GM18868 (cell line): ENCODE data around the gene HIGD1A.

Experiments
- ATAC-seq: cut with Tn5 transposase; IDR thresholded peaks from one replicate; pipeline ENCODE4 v1.9.1; 2021; ENCODE audit warnings: mild to moderate bottlenecking, moderate library complexity; ENCODE audit not compliant: unreplicated experiment

The HIGD1A gene

DNA sequence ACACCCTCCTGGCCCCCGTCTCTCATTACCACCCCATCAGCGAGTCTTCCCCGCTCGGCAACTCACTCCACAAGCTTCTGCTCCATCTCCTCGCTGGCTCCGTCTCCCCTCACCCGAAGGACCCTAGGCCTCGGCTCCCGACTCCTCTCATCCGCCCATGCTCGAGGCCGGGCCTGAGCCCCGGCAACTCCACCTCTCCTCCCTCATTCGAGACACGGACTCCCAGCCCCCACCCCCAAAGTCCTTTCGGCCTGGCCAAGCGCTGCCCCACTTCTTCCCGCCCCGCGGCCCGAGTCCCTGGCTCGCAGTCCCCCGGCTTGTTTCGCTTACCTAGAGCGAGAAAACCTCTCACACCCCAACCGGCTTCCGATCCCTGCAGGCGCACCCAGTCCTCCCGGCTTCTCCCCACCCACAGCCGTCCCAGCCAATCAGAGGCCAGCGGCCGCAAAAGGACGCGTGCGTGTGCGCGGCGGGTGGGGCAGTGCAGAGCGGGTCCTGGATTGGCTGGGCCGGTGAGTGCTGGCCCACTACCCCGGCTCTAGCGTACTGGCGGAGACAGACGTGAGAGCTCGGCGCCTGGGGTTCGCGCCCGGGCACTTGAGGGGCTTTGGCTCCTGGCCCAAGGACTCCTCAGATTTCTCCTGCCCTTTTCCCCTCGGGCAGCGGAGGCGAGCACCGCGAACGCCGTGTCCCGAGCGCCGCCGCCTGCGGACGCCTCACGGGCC, at the start of gene HIGD1A:
Gene HIGD1A (minus strand): TSS at position 385 of the 725 bp plus-strand sequence. CDS start 10,237 bp downstream, outside the sequence.
- ATAC-seq: peak; percentile 100

DNA sequence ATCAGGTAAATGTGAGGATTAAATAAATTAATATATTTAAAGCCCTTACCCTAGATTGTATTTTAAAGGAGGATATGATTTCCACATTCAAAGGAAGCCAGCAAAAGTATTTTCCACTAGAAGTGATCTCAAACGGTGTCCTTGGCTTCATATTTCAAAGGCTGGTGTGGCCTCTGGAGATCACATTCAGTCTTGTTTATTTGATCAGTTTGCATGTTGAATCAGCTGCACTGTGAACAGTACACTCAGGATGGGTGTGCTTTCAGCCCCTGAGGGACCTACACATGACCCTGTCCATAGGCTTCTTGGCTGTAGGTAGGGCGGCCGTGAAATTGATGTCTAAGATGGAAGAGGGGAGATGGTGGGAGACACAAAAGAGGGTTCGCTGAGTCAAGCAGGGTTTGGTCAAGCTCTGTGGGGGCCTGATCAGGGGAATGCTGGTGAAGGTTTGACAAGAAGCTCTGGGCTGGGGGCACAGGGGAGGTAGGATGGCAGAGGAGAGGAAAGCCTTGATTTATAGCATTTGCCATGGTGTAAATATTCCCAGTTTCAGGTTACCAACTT, 49.5 kb upstream of the HIGD1A start:
- ATAC-seq: no peak

DNA sequence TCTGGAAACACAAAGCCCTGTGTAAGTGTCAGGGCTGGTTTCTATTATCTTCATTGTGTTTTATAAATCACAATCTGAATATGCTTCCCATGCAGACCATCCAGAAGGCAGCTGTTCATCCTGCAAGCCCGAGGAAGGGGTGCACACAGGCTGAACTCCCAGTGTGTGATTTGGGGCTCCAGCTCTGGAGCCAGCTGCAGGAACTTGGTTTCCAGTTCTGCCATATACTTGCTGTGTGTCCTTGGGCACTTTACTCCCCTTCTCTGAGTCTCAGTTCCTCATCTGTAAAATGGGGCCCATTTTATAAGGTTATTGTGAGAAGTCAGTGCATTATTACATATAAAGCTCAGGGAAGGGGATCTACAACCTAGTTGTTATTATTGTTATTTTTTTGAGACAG, 48.8 kb upstream of the HIGD1A start:
- ATAC-seq: no peak

DNA sequence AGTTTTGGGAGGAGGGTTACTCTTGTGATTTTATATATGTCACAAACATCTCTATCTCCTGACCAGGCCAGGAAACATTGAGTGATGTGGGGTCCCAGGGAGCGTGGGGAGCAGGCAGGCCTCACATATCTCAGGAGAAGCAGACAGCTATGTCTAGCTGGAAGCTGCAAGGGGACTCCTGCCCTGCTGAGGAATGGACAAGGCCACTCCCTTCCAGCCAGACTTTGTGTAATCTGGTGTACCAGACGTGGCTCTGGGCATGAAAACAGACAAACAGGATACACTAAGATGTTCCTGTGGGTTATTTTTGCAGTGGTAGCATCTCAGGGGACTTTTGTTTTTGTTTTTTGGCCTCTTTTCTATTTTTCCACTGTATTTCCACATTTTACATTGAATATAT, 48.2 kb upstream of the HIGD1A start:
- no peak for ATAC-seq

DNA sequence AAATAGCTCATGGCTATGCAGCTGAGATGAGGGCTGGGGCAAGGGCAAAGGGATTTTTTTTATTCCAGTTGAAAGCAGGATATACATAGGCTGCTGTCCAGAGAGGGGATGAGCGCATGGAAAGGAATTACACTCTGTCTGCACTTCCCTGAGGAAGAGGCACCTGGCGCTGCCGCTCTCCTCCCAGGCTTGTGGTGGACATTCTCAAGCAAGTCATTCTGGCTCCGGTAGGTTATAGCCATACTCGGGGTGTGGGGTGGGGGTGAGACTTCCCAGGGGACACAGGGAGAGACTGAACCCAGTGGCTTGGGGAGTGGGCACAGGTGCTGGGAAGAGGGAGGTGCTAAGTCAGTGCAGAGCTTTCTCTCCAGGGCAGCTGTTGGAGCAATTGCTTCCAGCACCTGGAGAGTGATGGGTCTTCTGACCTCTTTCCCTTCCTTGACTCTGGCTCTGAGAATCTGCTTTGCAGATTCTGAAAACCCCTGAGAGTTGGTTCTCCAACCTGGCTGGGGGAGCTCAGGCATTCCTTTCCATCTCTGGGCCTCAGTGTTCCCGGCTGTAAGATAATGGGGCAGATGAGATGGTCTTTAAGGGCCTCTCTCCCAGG, 47.0 kb upstream of the HIGD1A start:
- no peak for ATAC-seq

DNA sequence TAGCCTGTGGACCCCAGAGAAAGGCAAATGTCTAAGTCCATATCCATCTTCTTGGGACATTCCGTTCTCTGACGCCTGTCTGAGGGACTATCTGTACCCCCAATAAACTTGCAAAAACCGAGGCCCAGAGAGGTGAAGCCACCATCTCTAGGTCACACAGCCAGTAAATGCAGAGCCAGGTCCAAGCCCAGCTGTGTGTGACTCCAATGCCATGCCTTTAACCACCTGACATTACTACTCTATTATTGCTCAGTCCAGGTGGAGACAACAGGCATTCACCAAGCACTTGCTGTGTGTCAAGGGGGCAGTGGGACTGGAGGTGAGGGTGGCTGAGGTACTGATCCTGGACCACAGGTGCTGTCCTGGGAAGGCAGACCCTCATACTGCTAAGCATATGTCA, 46.0 kb upstream of the HIGD1A start:
- ATAC-seq: no peak

DNA sequence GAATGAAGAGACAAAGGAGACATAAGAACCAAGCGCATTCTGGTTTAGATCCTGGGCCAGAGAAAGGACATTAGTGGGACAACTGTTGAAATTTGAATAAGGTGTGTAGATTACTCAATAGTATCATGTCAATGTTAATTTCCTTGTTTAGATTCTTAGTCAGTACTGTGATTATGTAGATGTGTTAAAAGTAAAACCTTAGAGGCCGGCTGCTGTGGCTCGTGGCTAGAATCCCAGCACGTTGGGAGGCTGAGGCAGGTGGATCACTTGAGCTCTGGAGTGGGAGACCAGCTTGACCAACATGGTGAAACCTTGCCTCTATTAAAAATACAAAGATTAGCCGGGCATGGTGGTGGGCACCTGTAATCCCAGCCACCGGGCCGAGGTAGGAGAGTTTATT, 44.7 kb upstream of the HIGD1A start:
- no peak for ATAC-seq

DNA sequence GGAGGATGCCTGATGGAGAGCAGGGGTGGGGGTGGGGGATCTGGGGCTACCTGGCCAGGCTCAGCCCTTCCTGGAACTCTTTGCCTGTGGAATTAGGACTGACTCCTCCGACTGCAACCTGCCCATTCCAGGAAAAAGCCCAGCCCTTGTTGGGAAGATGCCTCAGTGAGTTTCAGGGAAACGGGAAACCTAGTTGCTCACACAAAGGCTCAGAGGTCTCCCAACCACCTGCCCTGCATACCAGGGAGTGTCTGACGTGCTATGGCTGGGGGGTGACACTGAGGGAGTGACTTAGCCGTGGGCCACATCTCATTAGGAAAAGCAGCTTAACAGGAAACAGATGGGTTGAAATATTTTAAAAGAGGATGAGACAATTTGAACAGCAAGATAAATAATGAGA, 43.4 kb upstream of the HIGD1A start:
- ATAC-seq: no peak

DNA sequence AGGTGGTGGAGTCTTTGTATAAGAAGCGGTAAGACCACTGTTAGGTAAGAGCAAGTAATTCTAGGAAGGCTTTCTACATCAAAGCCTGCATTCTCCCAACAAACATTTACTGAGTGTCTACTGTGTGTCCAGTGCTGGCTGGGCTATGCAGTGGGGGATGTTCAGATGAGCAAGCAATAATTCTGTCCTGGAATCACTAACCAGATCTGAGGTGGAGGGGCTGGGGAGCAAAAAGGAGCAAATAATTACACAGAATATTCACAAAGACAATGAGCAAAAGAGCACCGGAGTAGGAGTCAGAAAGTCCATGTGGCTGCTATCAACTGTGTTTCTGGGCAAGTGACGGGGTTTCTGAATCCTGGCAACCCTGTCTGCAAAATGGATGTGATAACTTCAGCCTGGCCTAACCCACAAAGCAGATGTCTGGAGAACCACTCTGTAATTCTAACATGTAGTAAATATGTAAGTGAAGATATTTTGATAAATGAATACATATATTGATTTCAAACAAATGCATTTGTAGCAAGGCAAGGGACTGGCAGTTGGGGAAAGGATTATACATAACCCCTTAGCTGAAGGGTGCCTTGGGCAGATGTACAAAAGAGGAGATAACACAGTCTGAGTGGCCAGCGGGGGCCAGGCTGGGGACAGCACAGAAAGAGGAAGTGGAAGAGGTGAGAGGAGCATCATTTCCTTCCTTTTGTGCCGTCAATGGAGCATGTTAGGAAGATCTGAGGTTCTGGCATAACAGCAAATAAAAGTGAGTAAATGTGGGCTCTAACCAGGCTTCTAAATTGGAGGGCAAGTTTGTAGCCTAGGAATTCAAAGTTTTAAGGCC, 42.6 kb upstream of the HIGD1A start:
- peak; percentile 68 for ATAC-seq

DNA sequence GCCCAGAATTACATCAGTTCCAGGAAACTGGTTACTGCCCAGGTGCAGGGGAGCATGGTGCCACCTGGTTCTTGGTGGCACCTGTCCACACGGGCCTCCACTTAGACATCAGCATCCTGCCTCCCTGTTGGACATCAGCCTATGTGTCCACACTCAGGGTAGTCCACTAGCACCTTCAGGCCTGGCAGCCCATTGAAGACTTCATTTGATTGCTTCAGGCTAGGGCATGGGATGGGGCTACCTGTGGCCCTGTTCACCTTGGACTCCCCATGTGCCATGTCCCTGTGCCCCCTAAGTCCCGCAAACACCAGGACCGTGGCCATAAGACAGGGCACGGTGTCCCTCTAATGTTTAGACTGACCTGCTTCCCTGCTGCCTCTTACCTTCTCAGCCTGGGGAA, 40.5 kb upstream of the HIGD1A start:
- ATAC-seq: no peak

DNA sequence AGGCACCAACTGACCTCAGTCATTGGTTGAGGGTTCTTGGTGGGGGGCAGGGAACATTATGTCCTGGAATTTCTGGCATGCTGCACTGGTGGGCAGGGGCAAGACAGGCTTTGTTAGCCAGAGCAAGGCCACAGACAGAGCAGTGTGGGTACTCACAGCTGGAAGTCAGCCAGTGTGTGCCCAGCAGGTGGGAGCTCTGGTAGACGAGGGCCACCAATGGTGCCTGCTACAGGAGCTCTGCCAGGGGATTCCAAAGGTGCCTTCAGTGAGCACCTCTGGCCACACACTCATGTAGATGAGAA, 40.1 kb upstream of the HIGD1A start:
- ATAC-seq: no peak

DNA sequence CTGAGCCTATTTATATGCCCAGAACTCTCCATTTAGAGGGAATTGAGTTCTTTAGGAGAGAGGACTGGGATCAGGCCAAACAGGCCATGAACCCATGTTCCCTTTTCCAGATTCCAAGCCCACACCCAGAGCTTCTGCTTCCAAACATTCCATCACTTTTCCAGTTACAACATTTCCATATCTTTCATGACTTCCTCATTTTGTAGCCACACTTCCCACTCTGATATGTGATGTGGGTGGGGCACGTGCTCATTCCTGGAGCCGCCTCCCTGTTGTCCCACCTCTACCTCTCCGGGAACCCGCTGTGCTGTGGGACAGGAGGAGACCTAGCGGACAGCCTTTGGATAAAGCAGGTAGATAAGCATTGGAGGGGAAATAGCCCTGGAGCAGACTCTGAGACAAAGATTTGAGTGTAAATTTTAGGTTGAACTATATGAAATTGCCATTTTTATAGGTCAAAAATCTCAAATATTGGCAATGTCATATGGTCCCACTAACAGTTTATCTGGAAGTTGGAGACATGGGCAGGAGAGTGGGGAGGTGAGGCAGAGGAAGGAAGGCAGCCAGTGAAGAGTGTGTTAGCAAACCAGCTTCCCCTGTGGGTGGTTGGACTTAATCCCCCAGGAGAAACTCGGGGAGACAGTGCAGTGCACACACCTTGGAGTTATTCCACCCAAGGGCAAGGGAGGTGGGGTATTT, 39.6 kb upstream of the HIGD1A start:
- ATAC-seq: no peak

DNA sequence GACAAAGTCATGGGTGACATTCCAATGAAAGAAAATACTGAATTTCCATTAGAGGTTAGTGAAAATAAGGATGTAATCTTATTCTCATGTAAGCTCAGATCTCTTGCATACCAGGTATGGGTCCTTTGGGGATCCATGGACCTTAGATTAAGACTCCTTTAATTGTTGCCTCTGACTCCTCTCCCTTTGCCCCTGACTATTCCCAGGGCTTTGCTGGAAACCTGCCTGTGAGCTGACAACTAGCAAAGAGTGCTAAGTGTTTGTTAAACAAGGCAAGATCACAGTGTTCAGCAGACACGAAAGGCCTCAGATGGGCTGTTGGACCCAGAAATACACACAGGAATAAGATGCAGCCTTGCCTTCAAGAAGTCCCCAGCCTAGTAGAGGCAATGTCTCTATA, 37.0 kb upstream of the HIGD1A start:
- ATAC-seq: no peak

DNA sequence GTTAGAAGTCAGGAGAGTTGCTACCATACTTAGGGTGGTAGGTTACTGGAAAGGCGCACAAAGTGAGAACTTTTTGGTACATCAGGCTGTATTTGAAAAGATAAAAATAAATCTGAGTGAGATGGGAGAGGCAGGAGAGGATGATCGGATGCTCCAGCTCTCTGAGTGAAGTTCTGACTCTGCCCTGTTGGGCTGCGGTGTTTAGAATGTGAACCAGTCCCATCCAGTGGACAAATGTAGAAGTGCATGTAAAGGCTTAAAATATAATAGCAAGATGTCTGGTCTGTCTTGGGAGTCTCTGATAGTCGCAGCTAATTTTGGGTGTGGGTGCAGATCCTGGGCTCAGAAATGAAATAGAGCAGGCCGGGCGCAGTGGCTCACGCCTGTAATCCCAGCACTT, 35.3 kb upstream of the HIGD1A start:
- ATAC-seq: peak; percentile 100

DNA sequence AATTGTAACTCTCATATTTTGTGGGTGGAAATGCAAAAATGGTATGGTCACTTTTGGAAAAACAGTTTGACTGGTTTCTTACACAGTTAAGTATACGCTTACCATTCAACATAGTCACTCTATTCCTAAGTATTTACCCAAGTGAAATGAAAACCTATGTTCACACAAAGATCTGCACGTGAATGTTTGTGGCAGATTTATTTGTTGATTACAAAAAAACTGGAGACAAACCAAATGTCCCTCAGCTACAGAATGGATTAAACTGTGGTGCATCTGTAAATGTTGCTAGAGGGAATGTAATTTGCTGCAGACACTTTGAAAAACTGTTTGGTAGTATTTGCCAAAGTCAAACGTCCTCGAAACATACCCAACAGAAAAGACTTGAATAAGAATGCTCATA, 34.3 kb upstream of the HIGD1A start:
- ATAC-seq: no peak

DNA sequence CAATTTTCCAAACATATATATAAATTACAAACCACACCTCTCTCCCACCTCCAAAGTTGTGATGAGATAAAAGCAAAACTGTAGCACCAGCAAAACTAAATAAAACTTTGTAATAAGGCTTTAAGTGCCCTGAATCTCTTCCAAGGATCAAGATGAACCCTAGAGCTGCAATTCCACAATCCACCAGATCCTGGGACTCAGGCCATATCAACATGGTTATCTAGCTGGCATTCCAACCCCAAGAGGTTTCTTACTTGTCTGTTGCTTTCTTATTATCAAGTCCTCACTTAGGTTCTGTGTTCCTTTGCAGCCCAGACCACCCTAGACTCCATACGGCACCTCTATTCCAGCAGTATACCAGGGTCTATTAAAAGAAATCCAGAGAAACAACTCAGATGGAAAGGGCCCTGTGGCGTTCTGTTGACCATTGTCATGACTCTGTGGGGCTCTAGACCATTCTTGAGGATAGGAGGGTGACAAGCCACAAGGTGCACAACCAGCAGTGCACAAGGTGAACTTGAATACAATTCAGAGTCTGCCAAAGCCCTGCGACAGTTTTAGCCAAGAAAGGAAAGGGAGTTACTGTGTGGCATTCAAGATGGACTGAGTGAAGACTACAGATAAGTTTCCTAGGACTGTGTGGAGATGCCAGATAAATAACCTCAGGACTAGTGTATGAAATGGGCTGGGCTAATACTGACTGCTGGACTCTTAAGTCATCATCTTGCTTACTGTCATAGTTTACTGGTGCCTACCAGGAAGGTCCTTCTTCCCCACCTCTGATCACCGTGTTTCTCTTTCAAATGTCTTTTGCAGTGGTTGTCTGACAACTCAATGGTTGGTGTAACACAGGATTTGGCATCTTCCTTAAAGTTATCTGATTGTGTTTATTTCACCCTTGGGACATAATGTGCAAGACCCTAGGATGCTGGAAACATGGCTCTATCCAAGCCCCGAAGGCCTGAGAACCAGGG, 32.1 kb upstream of the HIGD1A start:
- ATAC-seq: no peak

DNA sequence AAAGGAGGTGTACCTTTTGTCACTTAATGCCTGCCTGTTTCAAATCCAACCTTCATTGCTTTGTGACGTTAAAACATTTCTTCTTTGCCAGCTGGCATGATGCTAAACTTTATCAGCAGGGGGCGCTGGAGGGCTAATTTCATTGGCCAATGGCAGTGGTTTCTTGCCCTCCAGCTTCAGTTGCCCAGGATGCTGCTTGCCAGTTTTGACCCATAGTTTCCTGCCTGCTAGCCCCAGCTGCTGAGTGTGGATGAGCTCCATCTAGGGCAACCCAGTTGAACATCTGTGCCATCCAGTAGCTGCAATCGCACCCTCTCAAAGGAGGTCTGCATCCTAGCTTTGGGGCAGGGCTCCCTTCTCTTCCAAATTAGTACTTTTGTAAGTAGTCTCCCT, 27.0 kb upstream of the HIGD1A start:
- ATAC-seq: peak; percentile 79

DNA sequence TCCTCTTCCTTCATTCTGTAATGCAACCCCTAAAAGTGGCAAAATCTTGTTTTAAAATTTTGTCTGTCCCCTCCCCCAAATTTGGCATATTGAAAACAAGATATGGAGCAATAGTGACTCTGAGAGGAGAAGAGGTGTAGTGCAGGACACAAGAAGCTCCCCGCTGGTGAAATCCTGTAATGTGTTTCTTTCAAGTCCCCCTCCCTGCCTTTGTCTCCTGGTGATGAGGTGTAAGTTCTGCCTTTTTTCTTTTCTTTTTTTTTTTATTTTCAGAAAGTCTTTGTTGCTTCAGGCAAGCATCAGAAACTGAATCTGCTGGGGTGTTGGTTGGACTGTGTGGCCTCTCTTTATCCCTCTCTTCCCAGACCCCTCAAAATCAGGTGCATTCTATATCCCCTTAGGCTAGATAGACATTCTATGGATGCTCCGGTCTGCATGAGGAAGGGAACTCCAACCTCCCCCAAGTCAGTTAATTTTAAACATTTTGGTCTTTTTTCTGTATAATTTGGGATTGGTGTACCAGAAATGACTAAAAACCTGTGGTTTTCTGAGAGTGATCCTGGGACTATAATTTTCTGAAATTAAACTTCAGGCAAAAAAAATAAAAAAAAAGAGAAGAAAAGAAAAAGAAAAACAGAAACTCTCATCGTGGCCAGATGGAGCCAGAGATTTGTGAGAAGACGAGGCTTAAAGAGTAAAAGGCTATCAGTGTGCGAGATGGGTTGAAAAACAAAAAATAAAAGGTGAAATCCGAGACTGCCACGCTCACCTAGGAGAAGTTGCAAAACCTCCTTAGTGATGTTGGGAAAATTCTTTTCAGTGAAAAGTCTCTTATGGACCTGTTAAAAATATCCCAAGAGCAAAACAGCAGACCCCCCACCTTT, 26.4 kb upstream of the HIGD1A start:
- ATAC-seq: no peak
